Caki2 (cell line): ENCODE data around the gene EPGN. TPM values are rescaled to one million over a fixed set of nuclear protein-coding genes. Genes with fewer than 3 reads are reported as not detected.
A peak's percentile ranks its signal among the peaks of the same experiment; 100 is the strongest.
"Not testable (repeated sequence)": the region's sequence is repeated elsewhere in the genome, so short reads cannot be mapped to it uniquely, and the experiment has no call there.

Experiments used
- DNase-seq: peaks from one replicate; pipeline ENCODE4 v3.0.0-alpha.2; 2015; ENCODE audit warnings: low read depth
- in situ Hi-C: cut with HindIII; loops from 2 replicates; pipeline ENCODE4 v1.10.0; 2016; ENCODE audit warnings: low sequenced_read_pairs, low pct_unique_long_range_greater_than_20kb, mixed read lengths
- total RNA-seq: library from RNA; depleted of rRNA; stranded (reverse); fragments of >200 nt; shearing (Covaris generic); gene quantifications from 2 replicates; pipeline ENCODE4 v1.2.3, GENCODE V29; 2014; ENCODE audit warnings: low replicate concordance

EPGN gene
- total RNA-seq, 1 experiment from 2014 or later, result not detected

GRCh38 chr4:74329307-74329706, 21.0 kb downstream of the EPGN start:
- in situ Hi-C loops, result no loop called here
- no peak for DNase-seq

- DNase-seq, result no peak
- in situ Hi-C loops, result no loop called here
These were observed 22.1 kb downstream of the EPGN start for GRCh38 chr4:74330295-74330750.

- in situ Hi-C loops, result no loop called here
- DNase-seq, result no peak
These were observed 23.0 kb downstream of the EPGN start for GRCh38 chr4:74331252-74331651.

GRCh38 chr4:74331944-74332343, 23.7 kb downstream of the EPGN start:
- DNase-seq, result no peak
- in situ Hi-C loops, result no loop called here

- no peak for DNase-seq
- in situ Hi-C loops, result no loop called here
These were observed 26.4 kb downstream of the EPGN start for GRCh38 chr4:74334636-74335035.

GRCh38 chr4:74335341-74336021, 27.2 kb downstream of the EPGN start:
- no peak for DNase-seq
- in situ Hi-C loops, result no loop called here

GRCh38 chr4:74338792-74339333, 30.6 kb downstream of the EPGN start:
- no peak for DNase-seq
- in situ Hi-C loops, result no loop called here

GRCh38 chr4:74339501-74339900, 31.2 kb downstream of the EPGN start:
- DNase-seq, result no peak
- in situ Hi-C loops, result no loop called here

- in situ Hi-C loops, result not testable (repeated sequence)
These were observed 32.2 kb downstream of the EPGN start for GRCh38 chr4:74340421-74340820.

GRCh38 chr4:74344031-74344430, 35.8 kb downstream of the EPGN start:
- in situ Hi-C loops, result no loop called here
- DNase-seq, result no peak

More at GRCh38 chr4:74340421-74340820, 32.2 kb downstream of the EPGN start:
- DNase-seq, result not testable (repeated sequence)

GRCh38 chr4:74353858-74354257, 45.6 kb downstream of the EPGN start:
- DNase-seq, result no peak
- in situ Hi-C loops, result no loop called here

- no peak for DNase-seq
- in situ Hi-C loops, result no loop called here
These were observed 49.7 kb downstream of the EPGN start for GRCh38 chr4:74357965-74358364.

GRCh38 chr4:74361671-74362070, 53.4 kb downstream of the EPGN start:
- in situ Hi-C loops, result no loop called here
- DNase-seq, result no peak

GRCh38 chr4:74362347-74362746, 54.1 kb downstream of the EPGN start:
- no peak for DNase-seq
- in situ Hi-C loops, result no loop called here

- in situ Hi-C loops, result no loop called here
- no peak for DNase-seq
These were observed 56.0 kb downstream of the EPGN start for GRCh38 chr4:74364256-74364651.

GRCh38 chr4:74364652-74365491, 56.6 kb downstream of the EPGN start, which contains the start of gene EREG:
TSS of gene EREG (plus strand) at chr4:74365145. CDS start at chr4:74365309, 164 bp downstream.
- DNase-seq, result peak; percentile 91
- in situ Hi-C loops, result no loop called here

- peak; percentile 55 for DNase-seq
- in situ Hi-C loops, result no loop called here
These were observed 57.5 kb downstream of the EPGN start for GRCh38 chr4:74365761-74366160.
